ENCODE data around the gene ZNF688.
"Not testable (repeated sequence)": the region's sequence is repeated elsewhere in the genome, so short reads cannot be mapped to it uniquely, and the experiment has no call there.

ZNF688 gene

GRCh38 chr16:30548416-30549253, 22.9 kb downstream of the ZNF688 start:
- H3K27ac ChIP-seq (replicated peaks) = no peak overlapping the region
- H3K27me3 ChIP-seq (ENCODE audit: insufficient read depth, poor library complexity, severe bottlenecking) = no peaks in the 10 kb centered on the region
- no peak overlapping the region for H3K4me3 ChIP-seq (replicated peaks; ENCODE audit: insufficient read depth, low read length)
- no peak for TF ChIP-seq CTCF (IDR thresholded peaks at IDR 0.05; ENCODE audit: insufficient read depth, low read length)
- no peak for TF ChIP-seq GABPA (IDR thresholded peaks at IDR 0.05; ENCODE audit: low read depth)
- no peak for DNase-seq (ENCODE audit: low read depth in 1 of 2, low spot score in 1 of 2)

GRCh38 chr16:30546115-30546514, 25.4 kb downstream of the ZNF688 start:
- Histone ChIP-seq H3K27ac (replicated peaks) (peak overlapping the region; percentile 29), H3K27me3 (ENCODE audit: insufficient read depth, poor library complexity, severe bottlenecking) (no peaks in the 10 kb centered on the region), H3K4me3 (replicated peaks; ENCODE audit: insufficient read depth, low read length) (no peak overlapping the region)
- peak in 1 of 2 experiments; percentile 73 for DNase-seq (ENCODE audit: low read depth in 1 of 2, low spot score in 1 of 2)
- TF ChIP-seq SPI1 (IDR thresholded peaks at IDR 0.05; ENCODE audit: borderline replicate concordance, low read depth) = peak; percentile 39; the same call in 1 of the 2 replicates
- no peak for TF ChIP-seq REST (IDR thresholded peaks at IDR 0.05; ENCODE audit: insufficient replicate concordance, low read depth)
- TF ChIP-seq POLR2AphosphoS5 (IDR thresholded peaks at IDR 0.05; ENCODE audit: low read depth) = no peak

GRCh38 chr16:30543067-30543466, 28.4 kb downstream of the ZNF688 start:
- Histone ChIP-seq H3K27ac (replicated peaks) (no peak overlapping the region), H3K27me3 (ENCODE audit: insufficient read depth, poor library complexity, severe bottlenecking) (no peaks in the 10 kb centered on the region), H3K4me3 (replicated peaks; ENCODE audit: insufficient read depth, low read length) (no peak overlapping the region)
- no peak for DNase-seq (ENCODE audit: low read depth in 1 of 2, low spot score in 1 of 2)
- no peak for TF ChIP-seq SPI1 (IDR thresholded peaks at IDR 0.05; ENCODE audit: borderline replicate concordance, low read depth)
- TF ChIP-seq POLR2AphosphoS5 (IDR thresholded peaks at IDR 0.05; ENCODE audit: low read depth) = no peak
- no peak for TF ChIP-seq REST (IDR thresholded peaks at IDR 0.05; ENCODE audit: insufficient replicate concordance, low read depth)
- no peak for TF ChIP-seq CTCF (IDR thresholded peaks at IDR 0.05; ENCODE audit: insufficient read depth, low read length)
- no peak for TF ChIP-seq GABPA (IDR thresholded peaks at IDR 0.05; ENCODE audit: low read depth)

- no peak for TF ChIP-seq GABPA (IDR thresholded peaks at IDR 0.05; ENCODE audit: low read depth)
- TF ChIP-seq REST (IDR thresholded peaks at IDR 0.05; ENCODE audit: insufficient replicate concordance, low read depth) = no peak
- no peak for TF ChIP-seq SPI1 (IDR thresholded peaks at IDR 0.05; ENCODE audit: borderline replicate concordance, low read depth)
- TF ChIP-seq CTCF (IDR thresholded peaks at IDR 0.05; ENCODE audit: insufficient read depth, low read length) = no peak
- TF ChIP-seq POLR2AphosphoS5 (IDR thresholded peaks at IDR 0.05; ENCODE audit: low read depth) = no peak
- no peak for DNase-seq (ENCODE audit: low read depth in 1 of 2, low spot score in 1 of 2)
- no peaks in the 10 kb centered on the region for H3K27me3 ChIP-seq (ENCODE audit: insufficient read depth, poor library complexity, severe bottlenecking)
- no peak overlapping the region for H3K4me3 ChIP-seq (replicated peaks; ENCODE audit: insufficient read depth, low read length)
- no peak overlapping the region for H3K27ac ChIP-seq (replicated peaks)
Observed at GRCh38 chr16:30541502-30542329, 29.8 kb downstream of the ZNF688 start.

GRCh38 chr16:30540916-30541464, 30.5 kb downstream of the ZNF688 start:
- not testable (repeated sequence) for DNase-seq (ENCODE audit: low read depth in 1 of 2, low spot score in 1 of 2); H3K27ac ChIP-seq (replicated peaks); H3K27me3 ChIP-seq (ENCODE audit: insufficient read depth, poor library complexity, severe bottlenecking); H3K4me3 ChIP-seq (replicated peaks; ENCODE audit: insufficient read depth, low read length)
